ENCODE data around the gene NIM1K. TPM values are rescaled to one million over a fixed set of nuclear protein-coding genes. Genes with fewer than 3 reads are reported as not detected.

Gene NIM1K
- total and polyA plus RNA-seq, 10 donors = 0.13 to 1.1 (median 0.39) TPM; not detected in 1

GRCh38 chr5:43309122-43309521, 117.1 kb downstream of the NIM1K start:
- intact Hi-C loops (cut with DNase I; ENCODE audit: low total_unique reads) = loop anchor here (10.0 kb wide), 1 partner anchor 404 kb away; no protein-coding TSS in a partner anchor
- H3K4me1 ChIP-seq = peaks cover 14 to 83% (median 40%) of the 10 kb centered on the region in 6 donors
- no peak overlapping the region for H3K27ac ChIP-seq
- no peak for DNase-seq
- no peaks in the 10 kb centered on the region for H3K27me3 ChIP-seq (replicated peaks in 1 of 7)
- TF ChIP-seq POLR2A (IDR thresholded peaks at IDR 0.05) (no peak), CTCF (IDR thresholded peaks at IDR 0.05 in 8 of 11, conservative IDR thresholded peaks at IDR 0.05 in 3 of 11) (no peak), POLR2AphosphoS5 (IDR thresholded peaks at IDR 0.05) (no peak)
- no peaks in the 10 kb centered on the region for H3K9me3 ChIP-seq
- H3K4me3 ChIP-seq = no peak overlapping the region
- WGBS, 5 donors = 90 to 95% (median 92%) methylated on average over 3 of the region's 3 CpGs
- H3K36me3 ChIP-seq = peaks cover 0 to 9% (median 0%) of the 10 kb centered on the region in 6 donors

DNA sequence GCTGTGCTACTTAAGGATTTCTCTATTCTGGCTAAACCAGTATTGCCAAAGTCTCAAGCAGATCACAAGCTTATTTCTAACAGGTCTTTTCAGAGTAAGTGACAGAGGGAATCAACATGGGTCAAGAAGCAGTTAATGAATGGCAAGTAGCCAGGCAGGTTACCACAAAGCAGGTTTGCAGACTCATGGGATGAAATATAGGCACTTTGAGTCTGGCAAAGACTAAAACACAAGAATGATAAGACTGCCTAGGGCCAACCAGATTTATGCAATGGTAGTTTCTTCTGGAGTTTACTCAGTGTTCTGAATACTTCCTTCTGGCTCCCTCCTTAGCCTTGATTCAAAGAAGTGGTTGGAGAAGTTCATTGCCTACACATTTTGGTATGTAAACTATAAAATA, 117.6 kb downstream of the NIM1K start:
- Histone ChIP-seq H3K4me3 (no peak overlapping the region), H3K36me3 (peaks cover 0 to 9% (median 0%) of the 10 kb centered on the region in 6 donors), H3K27me3 (replicated peaks in 1 of 7) (no peaks in the 10 kb centered on the region), H3K9me3 (no peaks in the 10 kb centered on the region), H3K27ac (no peak overlapping the region), H3K4me1 (peaks cover 15 to 80% (median 38%) of the 10 kb centered on the region in 6 donors)
- DNase-seq = no peak
- intact Hi-C loops (cut with DNase I; ENCODE audit: low total_unique reads) = loop anchor here (10.0 kb wide), 3 partner anchors 175 to 405 kb away; partner anchors contain the start of genes TMEM267 and ZNF131
- TF ChIP-seq POLR2A (IDR thresholded peaks at IDR 0.05) = no peak
- no peak for TF ChIP-seq CTCF (IDR thresholded peaks at IDR 0.05 in 8 of 11, conservative IDR thresholded peaks at IDR 0.05 in 3 of 11)
- TF ChIP-seq POLR2AphosphoS5 (IDR thresholded peaks at IDR 0.05) = no peak

DNA sequence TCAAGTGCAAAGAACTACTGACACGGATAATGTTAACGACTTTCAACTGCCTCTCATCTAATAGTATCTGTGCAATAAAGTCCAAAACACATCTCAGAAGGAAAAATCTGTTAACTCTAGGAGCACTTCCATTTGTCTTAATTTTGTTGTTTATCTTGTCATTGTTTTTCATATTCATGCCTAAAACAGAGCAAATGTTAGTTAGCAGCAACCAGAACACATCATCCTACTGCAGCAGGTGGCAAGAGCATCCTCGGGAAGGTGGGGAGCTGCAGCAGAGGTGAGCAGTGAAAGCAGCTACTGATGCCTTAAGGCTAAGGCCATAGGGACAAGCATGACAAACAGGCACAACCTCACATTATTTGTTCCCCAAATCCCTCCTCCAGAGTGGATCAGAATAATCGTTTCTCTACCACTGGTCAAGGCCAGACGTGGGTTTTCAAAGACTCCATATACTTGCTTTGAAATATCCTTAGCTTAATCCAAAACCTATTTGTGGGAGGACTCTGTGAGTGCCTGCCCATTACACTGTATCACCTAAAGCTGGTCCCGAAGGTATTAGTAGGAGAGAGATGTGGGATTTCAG, 120.1 kb downstream of the NIM1K start:
- DNase-seq = no peak
- Histone ChIP-seq H3K9me3 (no peaks in the 10 kb centered on the region), H3K27me3 (replicated peaks in 1 of 7) (no peaks in the 10 kb centered on the region), H3K36me3 (peaks cover 0 to 3% (median 0%) of the 10 kb centered on the region in 6 donors), H3K27ac (peak overlapping the region; percentile 86 to 98 (median 95)), H3K4me3 (peak overlapping the region; percentile 60 to 86 (median 82)), H3K4me1 (peaks cover 13 to 62% (median 24%) of the 10 kb centered on the region in 6 donors)
- intact Hi-C loops (cut with DNase I; ENCODE audit: low total_unique reads) = loop anchor here (10.0 kb wide), 2 partner anchors 173 to 187 kb away; partner anchors contain the start of genes TMEM267 and ZNF131
- TF ChIP-seq CTCF (IDR thresholded peaks at IDR 0.05 in 8 of 11, conservative IDR thresholded peaks at IDR 0.05 in 3 of 11) (no peak), POLR2A (IDR thresholded peaks at IDR 0.05) (no peak)
- 43 to 54% (median 49%) methylated on average over 6 of the region's 6 CpGs for WGBS, 5 donors

- Histone ChIP-seq H3K4me1 (peaks cover 13 to 59% (median 24%) of the 10 kb centered on the region in 6 donors), H3K36me3 (no peaks in the 10 kb centered on the region), H3K9me3 (no peaks in the 10 kb centered on the region), H3K4me3 (peak overlapping the region; percentile 60 to 86 (median 82)), H3K27ac (peak overlapping the region; percentile 86 to 98 (median 95)), H3K27me3 (replicated peaks in 1 of 7) (no peaks in the 10 kb centered on the region)
- TF ChIP-seq POLR2AphosphoS5 (IDR thresholded peaks at IDR 0.05) (no peak), CTCF (IDR thresholded peaks at IDR 0.05 in 8 of 11, conservative IDR thresholded peaks at IDR 0.05 in 3 of 11) (no peak), POLR2A (IDR thresholded peaks at IDR 0.05) (no peak)
- no peak for DNase-seq
- 1 to 4% (median 3%) methylated on average over 9 of the region's 9 CpGs for WGBS, 5 donors
- intact Hi-C loops (cut with DNase I; ENCODE audit: low total_unique reads) = loop anchor here (10.0 kb wide), 2 partner anchors 172 to 188 kb away; partner anchors contain the start of genes TMEM267 and ZNF131
These were observed 120.6 kb downstream of the NIM1K start for GRCh38 chr5:43312699-43313034.
